ENCODE measurements around the gene AUTS2.

- TF ChIP-seq EZH2 (IDR thresholded peaks at IDR 0.05; ENCODE audit: low read length), result no peak
- TF ChIP-seq CTCF (optimal IDR thresholded peaks at IDR 0.05 in 1 of 3, IDR thresholded peaks at IDR 0.05 in 1 of 3, conservative IDR thresholded peaks at IDR 0.05 in 1 of 3; ENCODE audit: extremely low read depth in 1 of 3, insufficient read depth in 2 of 3, low read length in 3 of 3), result no peak
Observed at GRCh38 chr7:69643708-69644445, 45.6 kb downstream of the AUTS2 start.
